Parathyroid adenoma (tissue), 2 donors: Measurements from ENCODE around the gene PHF1.

Experiments
- H2AFZ ChIP-seq: fragments of 300-600 bp; sonication (generic); one replicate; pipeline ENCODE4 v1.7.0; 2017; ENCODE audit warnings: antibody characterized with exemption, mild to moderate bottlenecking
- H3K27ac ChIP-seq: fragments of 300-600 bp; sonication (generic); one replicate; pipeline ENCODE4 v1.7.0; 2017
- H3K27me3 ChIP-seq: fragments of 300-600 bp; sonication (generic); one replicate; pipeline ENCODE4 v1.7.0; 2017; ENCODE audit warnings: low read length; ENCODE audit not compliant: control insufficient read depth, insufficient read depth
- H3K36me3 ChIP-seq: fragments of 300-600 bp; sonication (generic); one replicate; pipeline ENCODE4 v1.7.0; 2017; ENCODE audit warnings: low read length; ENCODE audit not compliant: control insufficient read depth, insufficient read depth
- H3K4me1 ChIP-seq: fragments of 300-600 bp; sonication (generic); one replicate; pipeline ENCODE4 v1.7.0; 2017; ENCODE audit warnings: control low read depth
- H3K4me2 ChIP-seq: fragments of 300-600 bp; sonication (generic); one replicate; pipeline ENCODE4 v1.7.0; 2017; ENCODE audit warnings: low read length
- H3K4me3 ChIP-seq: fragments of 300-600 bp; sonication (generic); one replicate; pipeline ENCODE4 v1.7.0; 2017; ENCODE audit warnings: low read depth, low read length
- H3K79me2 ChIP-seq: fragments of 300-600 bp; sonication (generic); one replicate; pipeline ENCODE4 v1.7.0; 2017; ENCODE audit warnings: control low read depth
- H3K9ac ChIP-seq: fragments of 300-600 bp; sonication (generic); one replicate; pipeline ENCODE4 v1.7.0; 2017; ENCODE audit warnings: mild to moderate bottlenecking
- H3K9me3 ChIP-seq: fragments of 300-600 bp; sonication (generic); one replicate; pipeline ENCODE4 v1.7.0; 2017; ENCODE audit warnings: low read length; ENCODE audit not compliant: control insufficient read depth
- TF ChIP-seq, protein P1 (sequence below): fragments of 300-600 bp; sonication (generic); IDR thresholded peaks from one replicate; pipeline ENCODE4 v1.7.0; 2017; ENCODE audit warnings: antibody characterized with exemption, mild to moderate bottlenecking
- donor health status: primary hyperparathyroidism.

The PHF1 gene

DNA sequence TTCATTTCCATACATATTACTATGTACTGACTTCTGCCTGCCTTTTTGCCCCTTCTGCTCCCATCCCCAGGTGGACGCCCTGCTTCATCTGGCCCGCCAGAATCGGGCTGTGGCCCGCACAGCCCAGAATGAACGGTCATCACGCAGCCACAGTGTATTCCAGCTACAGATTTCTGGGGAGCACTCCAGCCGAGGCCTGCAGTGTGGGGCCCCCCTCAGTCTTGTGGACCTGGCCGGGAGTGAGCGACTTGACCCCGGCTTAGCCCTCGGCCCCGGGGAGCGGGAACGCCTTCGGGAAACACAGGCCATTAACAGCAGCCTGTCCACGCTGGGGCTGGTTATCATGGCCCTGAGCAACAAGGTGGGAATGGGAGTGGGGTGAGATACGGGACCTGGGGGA lies 4.7 kb upstream of the PHF1 start:
- H3K4me1 ChIP-seq = no peaks in the 10 kb centered on the region
- H3K79me2 ChIP-seq = peaks cover 2% of the 10 kb centered on the region
- TF ChIP-seq, protein P1, sequence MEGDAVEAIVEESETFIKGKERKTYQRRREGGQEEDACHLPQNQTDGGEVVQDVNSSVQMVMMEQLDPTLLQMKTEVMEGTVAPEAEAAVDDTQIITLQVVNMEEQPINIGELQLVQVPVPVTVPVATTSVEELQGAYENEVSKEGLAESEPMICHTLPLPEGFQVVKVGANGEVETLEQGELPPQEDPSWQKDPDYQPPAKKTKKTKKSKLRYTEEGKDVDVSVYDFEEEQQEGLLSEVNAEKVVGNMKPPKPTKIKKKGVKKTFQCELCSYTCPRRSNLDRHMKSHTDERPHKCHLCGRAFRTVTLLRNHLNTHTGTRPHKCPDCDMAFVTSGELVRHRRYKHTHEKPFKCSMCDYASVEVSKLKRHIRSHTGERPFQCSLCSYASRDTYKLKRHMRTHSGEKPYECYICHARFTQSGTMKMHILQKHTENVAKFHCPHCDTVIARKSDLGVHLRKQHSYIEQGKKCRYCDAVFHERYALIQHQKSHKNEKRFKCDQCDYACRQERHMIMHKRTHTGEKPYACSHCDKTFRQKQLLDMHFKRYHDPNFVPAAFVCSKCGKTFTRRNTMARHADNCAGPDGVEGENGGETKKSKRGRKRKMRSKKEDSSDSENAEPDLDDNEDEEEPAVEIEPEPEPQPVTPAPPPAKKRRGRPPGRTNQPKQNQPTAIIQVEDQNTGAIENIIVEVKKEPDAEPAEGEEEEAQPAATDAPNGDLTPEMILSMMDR = no peak
- no peaks in the 10 kb centered on the region for H3K27me3 ChIP-seq
- H3K4me3 ChIP-seq = no peak overlapping the region
- no peak overlapping the region for H3K27ac ChIP-seq
- H3K9me3 ChIP-seq = no peaks in the 10 kb centered on the region
- H3K36me3 ChIP-seq = no peaks in the 10 kb centered on the region
- H2AFZ ChIP-seq = no peak overlapping the region
- no peak overlapping the region for H3K9ac ChIP-seq
- H3K4me2 ChIP-seq = no peak overlapping the region

GRCh38 chr6:33407132-33407718 lies 3.6 kb upstream of the PHF1 start:
- peak overlapping the region; percentile 13 for H2AFZ ChIP-seq
- peaks cover 9% of the 10 kb centered on the region for H3K79me2 ChIP-seq
- H3K27ac ChIP-seq = no peak overlapping the region
- H3K9me3 ChIP-seq = no peaks in the 10 kb centered on the region
- H3K4me2 ChIP-seq = no peak overlapping the region
- no peaks in the 10 kb centered on the region for H3K36me3 ChIP-seq
- TF ChIP-seq, protein P1 = peak; percentile 46
- H3K27me3 ChIP-seq = no peaks in the 10 kb centered on the region
- H3K9ac ChIP-seq = no peak overlapping the region
- peak overlapping the region; percentile 24 for H3K4me3 ChIP-seq
- H3K4me1 ChIP-seq = peaks cover 2% of the 10 kb centered on the region

- Histone ChIP-seq H3K27ac (peak overlapping the region; percentile 97), H3K4me2 (peak overlapping the region; percentile 94), H3K36me3 (no peaks in the 10 kb centered on the region), H3K9ac (no peak overlapping the region), H3K79me2 (peaks cover 11% of the 10 kb centered on the region), H3K9me3 (no peaks in the 10 kb centered on the region), H3K27me3 (no peaks in the 10 kb centered on the region), H3K4me1 (peaks cover 11% of the 10 kb centered on the region), H3K4me3 (peak overlapping the region; percentile 76), H2AFZ (peak overlapping the region; percentile 90)
- TF ChIP-seq, protein P1 = no peak
These were observed 634 bp upstream of the PHF1 start for GRCh38 chr6:33410050-33410710.

GRCh38 chr6:33411632-33412005 lies 805 bp downstream of the PHF1 start:
- TF ChIP-seq, protein P1 = no peak
- Histone ChIP-seq H3K79me2 (peaks cover 11% of the 10 kb centered on the region), H3K9ac (peak overlapping the region; percentile 98), H3K9me3 (no peaks in the 10 kb centered on the region), H3K27ac (peak overlapping the region; percentile 97), H2AFZ (no peak overlapping the region), H3K36me3 (no peaks in the 10 kb centered on the region), H3K4me2 (peak overlapping the region; percentile 94), H3K4me3 (peak overlapping the region; percentile 87), H3K27me3 (no peaks in the 10 kb centered on the region), H3K4me1 (peaks cover 11% of the 10 kb centered on the region)
